Memory B cell (primary cell): ENCODE data around the gene TRIL.

Source experiments
- ATAC-seq: fragments of 150-1000 bp; cut with Tn5 transposase; 2 replicates; pipeline ENCODE4 v1.10.0; 2021; ENCODE audit warnings: low read depth, mild to moderate bottlenecking, moderate library complexity
- DNase-seq, 2 donors: peaks; one replicate each; pipeline ENCODE4 v3.0.0; 2022; ENCODE audit warnings: low spot score in 2 of 2
- H3K27ac Mint-ChIP-seq: one replicate; pipeline ENCODE4 v1.8.0; 2022; ENCODE audit warnings: mild to moderate bottlenecking, moderate library complexity, mixed read lengths
- H3K27me3 Mint-ChIP-seq: one replicate; pipeline ENCODE4 v1.8.0; 2022; ENCODE audit warnings: mixed read lengths
- H3K36me3 Mint-ChIP-seq: one replicate; pipeline ENCODE4 v1.8.0; 2022; ENCODE audit warnings: mild to moderate bottlenecking, mixed read lengths
- H3K4me1 Mint-ChIP-seq: one replicate; pipeline ENCODE4 v1.8.0; 2022; ENCODE audit warnings: mixed read lengths
- H3K4me3 Mint-ChIP-seq: one replicate; pipeline ENCODE4 v1.8.0; 2022; ENCODE audit warnings: mild to moderate bottlenecking, moderate library complexity, mixed read lengths
- H3K9me3 Mint-ChIP-seq: one replicate; pipeline ENCODE4 v1.8.0; 2022; ENCODE audit warnings: mixed read lengths

Gene TRIL

DNA sequence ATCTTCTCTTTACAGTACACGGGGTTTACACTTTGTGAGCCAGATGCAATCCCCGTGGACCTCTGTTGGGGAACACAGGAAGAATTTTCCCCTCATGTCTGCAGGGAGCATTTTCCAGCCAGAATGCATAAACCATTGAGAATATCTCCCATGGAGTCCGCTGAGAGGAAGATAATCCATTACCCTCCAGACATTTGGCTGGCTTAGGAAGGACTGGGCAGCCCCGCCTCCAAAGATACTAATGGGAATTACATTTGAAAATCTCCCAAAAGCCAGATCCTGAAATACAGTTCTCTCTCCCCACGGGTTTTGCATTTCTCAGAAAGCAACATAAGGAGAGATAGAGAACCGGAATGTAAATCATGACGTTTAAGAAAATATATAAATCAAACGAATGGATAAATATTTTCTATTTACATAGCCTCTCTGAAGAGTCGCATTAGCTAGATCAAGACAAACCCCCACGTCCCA lies 53.5 kb downstream of the TRIL start:
- Mint-ChIP-seq H3K9me3 (no peaks in the 10 kb centered on the region), H3K27me3 (peaks cover 8% of the 10 kb centered on the region), H3K36me3 (peaks cover 1% of the 10 kb centered on the region), H3K4me1 (no peaks in the 10 kb centered on the region), H3K4me3 (no peak overlapping the region), H3K27ac (no peak overlapping the region)
- no peak for ATAC-seq
- no peak for DNase-seq

DNA sequence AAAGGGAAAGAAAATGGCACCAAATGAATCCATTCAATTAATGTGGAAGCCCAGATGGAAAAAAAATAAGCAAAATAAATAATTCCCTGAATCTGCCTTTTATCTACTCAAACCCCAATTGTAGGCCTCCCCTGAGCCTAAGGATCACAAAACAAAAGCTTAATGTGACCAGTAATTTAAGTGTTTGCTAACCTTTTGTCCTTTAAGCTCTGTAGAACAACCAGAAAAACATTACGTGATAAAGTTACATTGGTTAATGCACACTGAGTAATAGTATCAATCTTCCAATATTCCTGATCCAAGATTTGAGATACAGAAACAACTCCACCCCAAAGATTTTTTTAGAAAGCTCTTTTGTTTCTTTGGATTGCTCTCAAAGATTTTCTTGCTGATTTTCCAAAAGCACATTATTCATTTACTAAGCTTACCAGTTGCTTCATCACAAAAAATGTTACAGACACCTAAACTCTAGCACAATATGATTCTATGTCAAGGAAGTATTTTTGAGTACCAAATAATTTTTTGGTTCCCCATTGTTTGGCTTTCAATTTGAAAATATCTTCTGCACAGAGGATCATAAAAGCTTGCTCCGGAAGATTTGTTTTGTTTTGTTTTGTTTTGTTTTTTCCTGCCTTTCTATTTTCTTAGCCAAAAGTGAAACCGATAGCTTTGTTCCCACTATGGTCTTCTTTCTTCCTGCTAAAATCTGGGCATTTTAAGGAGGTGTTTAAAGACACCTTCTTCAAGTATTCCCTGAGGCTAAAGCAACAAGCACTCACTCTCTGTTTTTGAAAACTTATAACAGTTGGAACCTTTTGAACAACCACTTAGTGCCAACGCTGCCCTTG lies 54.2 kb downstream of the TRIL start:
- H3K4me3 Mint-ChIP-seq, result no peak overlapping the region
- ATAC-seq (no peak), DNase-seq (no peak)
- H3K27ac Mint-ChIP-seq, result no peak overlapping the region
- H3K27me3 Mint-ChIP-seq, result peaks cover 8% of the 10 kb centered on the region
- H3K9me3 Mint-ChIP-seq, result no peaks in the 10 kb centered on the region
- H3K4me1 Mint-ChIP-seq, result no peaks in the 10 kb centered on the region
- peaks cover 1% of the 10 kb centered on the region for H3K36me3 Mint-ChIP-seq
